Measurements from ENCODE around the gene METTL8.

DNA sequence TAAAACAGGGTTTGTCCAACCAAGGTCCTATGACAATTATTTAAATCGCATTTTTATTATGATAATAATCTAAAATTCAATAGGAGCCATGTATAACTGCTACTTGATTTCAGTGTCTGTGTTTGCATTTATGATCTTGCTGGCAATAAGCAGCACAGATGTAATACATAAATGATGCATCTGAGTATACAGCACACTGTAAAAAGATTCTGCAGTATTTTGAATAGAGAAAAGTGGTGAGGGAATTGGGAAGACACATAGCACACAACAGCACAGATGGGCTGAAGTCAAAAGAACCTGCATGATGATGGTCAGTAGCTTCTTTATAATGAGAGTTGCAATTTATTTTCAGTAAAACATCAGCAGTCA lies 26.1 kb downstream of the METTL8 start:
- no peak for TF ChIP-seq EZH2 (IDR thresholded peaks at IDR 0.05)
- TF ChIP-seq POLR2AphosphoS5 (IDR thresholded peaks at IDR 0.05; ENCODE audit: borderline replicate concordance, low read depth, low read length) = no peak
- no peak for TF ChIP-seq FOXP2 (optimal IDR thresholded peaks at IDR 0.05; ENCODE audit: control extremely low read depth, extremely low read length, insufficient read depth)

Data from SK-N-MC (cell line).